Endodermal cell (in vitro differentiated cells): ENCODE data around the gene ISOC2. TPM values are rescaled to one million over a fixed set of nuclear protein-coding genes. Genes with fewer than 3 reads are reported as not detected.

Source experiments
- DNase-seq: peaks from one replicate; pipeline ENCODE4 v3.0.0-alpha.2; 2017
- H3K27ac ChIP-seq: 2 replicates; pipeline ENCODE4 v1.5.1; 2013; ENCODE audit warnings: mild to moderate bottlenecking, low read depth, low read length, moderate library complexity
- H3K27me3 ChIP-seq: 2 replicates; pipeline ENCODE4 v1.6.1; 2013; ENCODE audit warnings: mild to moderate bottlenecking, low read length, moderate library complexity; ENCODE audit not compliant: insufficient read depth, control insufficient read depth, poor library complexity, severe bottlenecking
- H3K36me3 ChIP-seq: 2 replicates; pipeline ENCODE4 v1.7.0; 2013; ENCODE audit warnings: mild to moderate bottlenecking, low read length, moderate library complexity; ENCODE audit not compliant: control insufficient read depth, insufficient read depth
- H3K4me1 ChIP-seq: one replicate; pipeline ENCODE4 v1.7.0; 2013; ENCODE audit warnings: low read length; ENCODE audit not compliant: control insufficient read depth, insufficient read depth
- H3K4me3 ChIP-seq: 2 replicates; pipeline ENCODE4 v1.5.1; 2013; ENCODE audit warnings: mild to moderate bottlenecking, low read length, moderate library complexity
- H3K9ac ChIP-seq: 2 replicates; pipeline ENCODE4 v1.6.1; 2013; ENCODE audit warnings: mild to moderate bottlenecking, low read length, moderate library complexity; ENCODE audit not compliant: poor library complexity, severe bottlenecking; ENCODE audit errors: extremely low read depth
- H3K9me3 ChIP-seq: 2 replicates; pipeline ENCODE4 v1.6.1; 2013; ENCODE audit warnings: mild to moderate bottlenecking, low read length, moderate library complexity; ENCODE audit not compliant: control insufficient read depth
- H3K27ac Mint-ChIP-seq: 2 replicates; pipeline ENCODE4 v1.8.0; 2020; ENCODE audit warnings: mixed read lengths
- H3K27me3 Mint-ChIP-seq: 2 replicates; pipeline ENCODE4 v1.8.0; 2021; ENCODE audit warnings: mild to moderate bottlenecking, mixed read lengths; ENCODE audit not compliant: insufficient read depth
- H3K36me3 Mint-ChIP-seq: 2 replicates; pipeline ENCODE4 v1.8.0; 2020; ENCODE audit warnings: low read depth, mixed read lengths
- H3K4me1 Mint-ChIP-seq: 2 replicates; pipeline ENCODE4 v1.8.0; 2020; ENCODE audit warnings: mixed read lengths
- H3K4me3 Mint-ChIP-seq: 2 replicates; pipeline ENCODE4 v1.8.0; 2020; ENCODE audit warnings: mild to moderate bottlenecking, moderate library complexity, mixed read lengths
- H3K9me3 Mint-ChIP-seq: 2 replicates; pipeline ENCODE4 v1.8.0; 2020; ENCODE audit warnings: mild to moderate bottlenecking, mixed read lengths
- CTCF ChIP-seq: fragments of 200-600 bp; sonication (generic); conservative IDR thresholded peaks from 2 replicates; pipeline ENCODE4 v1.5.0; 2021; ENCODE audit warnings: antibody characterized with exemption, mild to moderate bottlenecking
- WGBS, 2 experiments: methylation state at CpG; one replicate each; pipeline versions ENCODE4 v1.1.5 to v1.1.7; 2013; ENCODE audit warnings: missing lambda C conversion rate in 2 of 2, mixed read lengths in 1 of 2; ENCODE audit not compliant: insufficient coverage in 1 of 2, insufficient read length in 1 of 2; 5-methylcytosine and 5-hydroxymethylcytosine counted together
- total RNA-seq, 2 donors: library from RNA; stranded (reverse); fragmentation: NEBNext Ultra II Directional in 1 of 2; extraction: Animal tissue kit (Norgen Biotek cat#: 25700) in 1 of 2; gene quantifications; 2 replicates in 1 of 2; 3 replicates in 1 of 2; pipeline ENCODE4 v1.2.1, GENCODE V29; 2021

The ISOC2 gene
- total RNA-seq, 2 donors from 2014 or later = 35.9 to 39.2 TPM

- H3K27ac ChIP-seq = no peak overlapping the region
- H3K27me3 Mint-ChIP-seq = peaks cover 27% of the 10 kb centered on the region
- 21 to 40% methylated on average over 3 to 4 of the region's 4 CpGs for WGBS, 2 experiments
- no peaks in the 10 kb centered on the region for H3K4me1 ChIP-seq
- no peaks in the 10 kb centered on the region for H3K36me3 Mint-ChIP-seq
- H3K4me3 ChIP-seq = no peak overlapping the region
- no peak for DNase-seq
- H3K9me3 Mint-ChIP-seq = no peaks in the 10 kb centered on the region
- no peaks in the 10 kb centered on the region for H3K27me3 ChIP-seq
- no peak for TF ChIP-seq CTCF
- no peak overlapping the region for H3K9ac ChIP-seq
- no peaks in the 10 kb centered on the region for H3K9me3 ChIP-seq
- peaks cover 7% of the 10 kb centered on the region for H3K4me1 Mint-ChIP-seq
- H3K36me3 ChIP-seq = no peaks in the 10 kb centered on the region
- no peak overlapping the region for H3K4me3 Mint-ChIP-seq
- H3K27ac Mint-ChIP-seq = no peak overlapping the region
These were observed 6.6 kb upstream of the ISOC2 start for GRCh38 chr19:55468054-55468393.

GRCh38 chr19:55467236-55468053 lies 6.0 kb upstream of the ISOC2 start:
- H3K27ac Mint-ChIP-seq = no peak overlapping the region
- Histone ChIP-seq H3K9ac (no peak overlapping the region), H3K4me3 (no peak overlapping the region), H3K36me3 (no peaks in the 10 kb centered on the region), H3K27me3 (no peaks in the 10 kb centered on the region), H3K27ac (no peak overlapping the region), H3K9me3 (no peaks in the 10 kb centered on the region), H3K4me1 (no peaks in the 10 kb centered on the region)
- TF ChIP-seq CTCF = peak; percentile 100
- WGBS, 2 experiments = 49 to 75% methylated on average over 15 to 26 of the region's 29 CpGs
- H3K36me3 Mint-ChIP-seq = no peaks in the 10 kb centered on the region
- H3K4me1 Mint-ChIP-seq = peaks cover 7% of the 10 kb centered on the region
- H3K27me3 Mint-ChIP-seq = peaks cover 33% of the 10 kb centered on the region
- DNase-seq = peak; percentile 90
- H3K4me3 Mint-ChIP-seq = no peak overlapping the region
- no peaks in the 10 kb centered on the region for H3K9me3 Mint-ChIP-seq

GRCh38 chr19:55466241-55466614 lies 4.8 kb upstream of the ISOC2 start:
- no peaks in the 10 kb centered on the region for H3K36me3 Mint-ChIP-seq
- TF ChIP-seq CTCF = no peak
- no peak overlapping the region for H3K27ac Mint-ChIP-seq
- no peak for DNase-seq
- no peaks in the 10 kb centered on the region for H3K4me1 ChIP-seq
- no peak overlapping the region for H3K4me3 Mint-ChIP-seq
- H3K4me3 ChIP-seq = no peak overlapping the region
- H3K27me3 Mint-ChIP-seq = peaks cover 38% of the 10 kb centered on the region
- H3K27me3 ChIP-seq = no peaks in the 10 kb centered on the region
- no peaks in the 10 kb centered on the region for H3K36me3 ChIP-seq
- WGBS, 2 experiments = 80% methylated on average over 4 of the region's 4 CpGs
- H3K27ac ChIP-seq = no peak overlapping the region
- H3K4me1 Mint-ChIP-seq = peaks cover 7% of the 10 kb centered on the region
- no peaks in the 10 kb centered on the region for H3K9me3 Mint-ChIP-seq
- H3K9me3 ChIP-seq = no peaks in the 10 kb centered on the region
- no peak overlapping the region for H3K9ac ChIP-seq
